ENCODE results near the gene FAM131A. TPM values are rescaled to one million over a fixed set of nuclear protein-coding genes. Genes with fewer than 3 reads are reported as not detected.

Gene FAM131A
- total RNA-seq, 1 donor from 2014 or later, result 28.5 TPM

- H3K27me3 ChIP-seq, result no peaks in the 10 kb centered on the region
- no peaks in the 10 kb centered on the region for H3K9me3 ChIP-seq
- no peak overlapping the region for H3K27ac ChIP-seq
- H3K4me1 ChIP-seq, result peaks cover 16% of the 10 kb centered on the region
- no peak overlapping the region for H3K4me3 ChIP-seq
- no peak for TF ChIP-seq POLR2AphosphoS5 (IDR thresholded peaks at IDR 0.05; ENCODE audit: insufficient read depth in 1 of 2, low read depth in 1 of 2)
- TF ChIP-seq, protein P1, sequence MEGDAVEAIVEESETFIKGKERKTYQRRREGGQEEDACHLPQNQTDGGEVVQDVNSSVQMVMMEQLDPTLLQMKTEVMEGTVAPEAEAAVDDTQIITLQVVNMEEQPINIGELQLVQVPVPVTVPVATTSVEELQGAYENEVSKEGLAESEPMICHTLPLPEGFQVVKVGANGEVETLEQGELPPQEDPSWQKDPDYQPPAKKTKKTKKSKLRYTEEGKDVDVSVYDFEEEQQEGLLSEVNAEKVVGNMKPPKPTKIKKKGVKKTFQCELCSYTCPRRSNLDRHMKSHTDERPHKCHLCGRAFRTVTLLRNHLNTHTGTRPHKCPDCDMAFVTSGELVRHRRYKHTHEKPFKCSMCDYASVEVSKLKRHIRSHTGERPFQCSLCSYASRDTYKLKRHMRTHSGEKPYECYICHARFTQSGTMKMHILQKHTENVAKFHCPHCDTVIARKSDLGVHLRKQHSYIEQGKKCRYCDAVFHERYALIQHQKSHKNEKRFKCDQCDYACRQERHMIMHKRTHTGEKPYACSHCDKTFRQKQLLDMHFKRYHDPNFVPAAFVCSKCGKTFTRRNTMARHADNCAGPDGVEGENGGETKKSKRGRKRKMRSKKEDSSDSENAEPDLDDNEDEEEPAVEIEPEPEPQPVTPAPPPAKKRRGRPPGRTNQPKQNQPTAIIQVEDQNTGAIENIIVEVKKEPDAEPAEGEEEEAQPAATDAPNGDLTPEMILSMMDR (IDR thresholded peaks at IDR 0.05), result no peak
- TF ChIP-seq POLR2A (IDR thresholded peaks at IDR 0.05), result no peak
- DNase-seq (ENCODE audit: extremely low spot score in 2 of 2), result no peak
- intact Hi-C loops (cut with DNase I), result no loop called here
- H3K36me3 ChIP-seq, result peaks cover 0 to 14% of the 10 kb centered on the region in 2 donors
Observed at GRCh38 chr3:184355261-184356040, 18.1 kb downstream of the FAM131A start.

DNA sequence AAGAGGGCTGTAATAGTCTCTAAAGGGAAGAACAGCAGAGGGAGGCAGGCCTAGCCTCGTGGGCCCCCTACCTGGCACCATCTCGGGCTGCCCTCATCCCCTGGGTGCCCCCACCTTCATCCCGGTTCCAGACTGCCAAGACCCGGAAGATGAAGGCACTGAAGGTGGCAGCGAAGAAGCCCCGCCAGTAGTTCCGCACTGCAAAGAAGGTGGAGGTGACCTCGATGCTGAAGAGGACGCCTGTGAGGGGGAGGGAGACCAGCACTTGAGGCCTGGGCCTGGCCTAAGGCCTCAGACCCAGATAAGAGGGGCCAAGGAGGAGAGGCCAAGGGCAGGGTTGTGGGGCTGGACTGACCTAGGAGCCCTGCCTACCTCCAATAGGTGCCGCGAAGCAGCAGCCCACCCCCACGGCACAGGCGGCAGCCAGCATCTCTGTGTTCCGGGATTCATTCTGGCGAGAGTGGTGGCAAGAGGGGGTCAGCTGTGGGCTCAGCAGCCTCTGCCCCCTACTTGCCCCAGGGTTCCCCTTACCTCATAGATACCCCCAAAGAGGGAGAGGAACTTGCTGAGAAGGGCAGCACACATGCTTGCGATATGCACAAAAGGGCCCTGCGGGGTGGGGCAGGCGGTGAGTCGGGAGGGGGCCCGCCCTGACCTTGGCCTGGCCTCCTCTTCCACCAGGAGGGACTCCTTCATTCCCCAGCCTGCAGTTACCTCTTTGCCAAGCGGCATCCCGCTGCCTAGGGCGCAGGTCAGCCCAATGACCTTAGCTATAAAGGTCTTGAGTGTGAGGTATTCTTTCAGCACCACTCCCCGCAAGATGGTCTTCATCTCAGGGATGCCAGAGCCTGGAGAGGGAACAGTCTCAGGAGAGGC is 20.1 kb downstream of the FAM131A start:
- H3K27ac ChIP-seq, result no peak overlapping the region
- H3K4me1 ChIP-seq, result peaks cover 15% of the 10 kb centered on the region
- H3K4me3 ChIP-seq, result no peak overlapping the region
- no peak for DNase-seq (ENCODE audit: extremely low spot score in 2 of 2)
- TF ChIP-seq, protein P1 (IDR thresholded peaks at IDR 0.05), result no peak
- TF ChIP-seq POLR2AphosphoS5 (IDR thresholded peaks at IDR 0.05; ENCODE audit: insufficient read depth in 1 of 2, low read depth in 1 of 2), result no peak
- peaks cover 0 to 14% of the 10 kb centered on the region in 2 donors for H3K36me3 ChIP-seq
- no peaks in the 10 kb centered on the region for H3K27me3 ChIP-seq
- H3K9me3 ChIP-seq, result no peaks in the 10 kb centered on the region
- intact Hi-C loops (cut with DNase I), result no loop called here

GRCh38 chr3:184358124-184358767 is 20.8 kb downstream of the FAM131A start:
- DNase-seq (ENCODE audit: extremely low spot score in 2 of 2), result no peak
- Histone ChIP-seq H3K36me3 (peaks cover 0 to 14% of the 10 kb centered on the region in 2 donors), H3K4me3 (no peak overlapping the region), H3K4me1 (peaks cover 15% of the 10 kb centered on the region), H3K27ac (no peak overlapping the region), H3K9me3 (no peaks in the 10 kb centered on the region), H3K27me3 (no peaks in the 10 kb centered on the region)
- intact Hi-C loops (cut with DNase I), result no loop called here
- TF ChIP-seq POLR2AphosphoS5 (IDR thresholded peaks at IDR 0.05; ENCODE audit: insufficient read depth in 1 of 2, low read depth in 1 of 2) (no peak), POLR2A (IDR thresholded peaks at IDR 0.05) (no peak)
- TF ChIP-seq, protein P1 (IDR thresholded peaks at IDR 0.05), result no peak

DNA sequence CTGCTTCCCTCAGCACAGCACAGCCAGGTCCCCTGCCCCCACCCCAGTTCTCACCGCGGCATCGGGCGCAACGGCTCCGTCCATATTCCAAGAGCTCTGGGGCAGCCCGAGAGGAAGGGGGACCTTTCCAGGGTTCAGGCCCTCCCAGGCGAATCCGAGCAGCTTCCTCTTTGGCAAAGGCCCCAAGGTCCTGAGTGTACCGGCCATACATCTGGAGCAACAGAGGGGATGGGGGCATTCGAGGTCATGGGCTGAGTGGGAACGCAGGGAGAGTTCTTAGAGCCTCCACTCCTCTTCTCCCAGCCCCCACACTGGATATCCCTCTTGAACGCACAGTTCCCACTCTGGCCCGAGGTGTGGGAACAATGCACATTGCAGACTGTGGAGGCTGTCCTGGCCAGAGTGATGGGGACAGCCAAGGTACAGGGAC is 21.5 kb downstream of the FAM131A start:
- DNase-seq (ENCODE audit: extremely low spot score in 2 of 2), result no peak
- TF ChIP-seq POLR2A (IDR thresholded peaks at IDR 0.05) (no peak), POLR2AphosphoS5 (IDR thresholded peaks at IDR 0.05; ENCODE audit: insufficient read depth in 1 of 2, low read depth in 1 of 2) (no peak)
- TF ChIP-seq, protein P1 (IDR thresholded peaks at IDR 0.05), result no peak
- H3K4me3 ChIP-seq, result no peak overlapping the region
- no peaks in the 10 kb centered on the region for H3K27me3 ChIP-seq
- peaks cover 0 to 14% of the 10 kb centered on the region in 2 donors for H3K36me3 ChIP-seq
- peaks cover 21% of the 10 kb centered on the region for H3K4me1 ChIP-seq
- no peak overlapping the region for H3K27ac ChIP-seq
- intact Hi-C loops (cut with DNase I), result no loop called here
- no peaks in the 10 kb centered on the region for H3K9me3 ChIP-seq
